ENCODE measurements around the gene WBP1.

DNA sequence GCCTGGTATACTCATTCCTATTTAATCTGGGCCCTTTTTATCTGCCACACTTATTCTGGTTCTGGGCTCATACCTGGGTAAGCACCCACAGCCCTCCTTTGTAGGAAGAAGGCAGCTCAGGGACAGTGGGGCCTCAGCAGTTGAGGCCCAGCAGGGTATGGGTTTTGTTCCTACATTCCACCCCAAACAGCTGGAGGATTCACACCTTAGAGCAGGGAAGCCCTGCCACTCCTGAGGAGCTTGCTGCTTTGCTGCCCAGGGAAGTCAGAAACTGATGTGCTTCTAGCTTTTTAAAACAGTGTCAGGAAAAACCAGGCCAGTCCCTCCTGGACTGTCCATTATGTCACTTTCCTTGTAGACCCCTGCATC is 42.3 kb downstream of the WBP1 start:
- TF ChIP-seq RAD21 (IDR thresholded peaks at IDR 0.05; ENCODE audit: low read depth) = no peak
- no peak for TF ChIP-seq TAF1 (IDR thresholded peaks at IDR 0.05; ENCODE audit: low read depth)
